ENCODE results near the gene OR1G1. TPM values are rescaled to one million over a fixed set of nuclear protein-coding genes. Genes with fewer than 3 reads are reported as not detected.
"Not testable (repeated sequence)": the region's sequence is repeated elsewhere in the genome, so short reads cannot be mapped to it uniquely, and the experiment has no call there.

Gene OR1G1
- total RNA-seq = not detected
- not detected for polyA plus RNA-seq (ENCODE audit: insufficient read length in 2 of 2)
- long read RNA-seq, donor 1 = 0 reads
- long read RNA-seq, donor 2 = 0 reads
- long read RNA-seq, donor 3 = 0 reads
- long read RNA-seq, donor 4 = 0 reads

DNA sequence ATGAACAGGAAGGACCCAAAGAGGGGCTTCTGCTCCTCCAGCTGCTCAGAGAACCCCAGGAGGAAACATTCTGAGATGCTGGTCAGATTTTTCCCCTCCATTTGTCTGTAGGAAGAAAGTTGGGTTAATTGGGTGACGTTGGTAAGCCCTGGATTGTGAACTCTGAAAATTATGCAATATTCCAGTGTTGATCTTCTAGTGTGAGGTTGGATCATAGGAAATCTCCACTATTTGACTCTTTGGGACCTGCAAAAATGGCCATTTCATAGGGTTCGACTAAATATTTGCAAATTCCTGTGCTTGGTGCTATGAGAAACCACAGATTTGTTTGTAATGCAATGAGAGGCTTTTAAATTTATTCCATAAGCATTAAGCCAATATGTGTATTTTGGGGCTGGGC, at the start of gene OR1G1:
TSS of gene OR1G1 (minus strand) at position 101 of the 400 bp plus-strand sequence. CDS start at position 101, 0 bp downstream.
- no peak for DNase-seq (ENCODE audit: low read depth in 4 of 6, low spot score in 6 of 6)
- Histone ChIP-seq H3K27me3 (ENCODE audit: control insufficient read depth, insufficient read depth, low read length) (no peaks in the 10 kb centered on the region), H3K36me3 (ENCODE audit: control insufficient read depth, insufficient read depth, low read length) (no peaks in the 10 kb centered on the region), H3K9me3 (ENCODE audit: control insufficient read depth, insufficient read depth, low read length) (no peaks in the 10 kb centered on the region), H3K27ac (ENCODE audit: low read depth, low read length) (no peak within 1 kb of the TSS), H3K4me3 (ENCODE audit: low read depth, low read length) (no peak within 1 kb of the TSS), H3K4me1 (ENCODE audit: control insufficient read depth, insufficient read depth, low read length) (no peaks in the 10 kb centered on the region)
- no CpG with 5 or more reads among the region's 2 CpGs for WGBS (ENCODE audit: insufficient coverage)

DNA sequence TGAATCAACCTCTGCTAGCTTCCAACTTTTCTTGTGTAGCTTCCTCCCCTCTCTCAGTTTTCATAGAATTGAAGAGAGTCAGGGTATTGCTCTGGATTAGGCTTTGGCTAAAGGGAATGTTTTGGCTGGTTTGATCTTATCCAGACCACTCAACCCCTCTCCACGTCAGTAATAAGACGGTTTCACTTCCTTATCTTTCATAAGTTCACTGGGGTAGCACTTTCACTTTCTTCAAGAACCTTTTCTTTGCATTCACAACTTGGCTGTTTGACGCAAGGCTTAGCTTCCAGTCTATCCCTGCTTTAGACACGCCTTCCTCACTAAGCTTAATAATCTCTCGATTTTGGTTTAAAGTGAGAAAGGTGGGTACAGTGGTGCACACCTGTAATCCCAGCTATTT, 40.2 kb upstream of the OR1G1 start:
- DNase-seq (ENCODE audit: low read depth in 4 of 6, low spot score in 6 of 6) = no peak
- H3K4me3 ChIP-seq (ENCODE audit: low read depth, low read length) = no peak overlapping the region
- no peak overlapping the region for H3K27ac ChIP-seq (ENCODE audit: low read depth, low read length)
- H3K4me1 ChIP-seq (ENCODE audit: control insufficient read depth, insufficient read depth, low read length) = no peaks in the 10 kb centered on the region
- no peaks in the 10 kb centered on the region for H3K36me3 ChIP-seq (ENCODE audit: control insufficient read depth, insufficient read depth, low read length)
- WGBS (ENCODE audit: insufficient coverage) = 76% methylated on average over 2 of the region's 5 CpGs
- H3K9me3 ChIP-seq (ENCODE audit: control insufficient read depth, insufficient read depth, low read length) = no peaks in the 10 kb centered on the region
- no peaks in the 10 kb centered on the region for H3K27me3 ChIP-seq (ENCODE audit: control insufficient read depth, insufficient read depth, low read length)

DNA sequence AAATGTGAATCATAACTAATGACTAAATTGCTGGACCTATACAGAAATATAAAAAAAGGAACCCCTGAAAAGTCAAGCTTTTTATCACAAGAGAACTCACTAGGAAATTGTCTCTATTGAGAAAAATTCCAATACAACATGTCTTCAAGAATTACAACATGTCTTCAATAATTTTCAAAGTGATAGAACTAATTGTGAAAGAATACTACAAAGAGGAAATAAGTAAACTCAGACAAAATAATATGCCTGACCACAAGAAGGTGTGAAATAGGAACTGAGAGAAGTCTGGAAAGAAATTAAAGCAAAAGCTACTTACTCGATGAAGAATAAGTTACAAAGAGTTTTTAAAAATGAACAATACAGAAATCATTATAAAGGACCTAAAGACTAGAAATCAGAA, 29.9 kb upstream of the OR1G1 start:
- Histone ChIP-seq H3K27me3 (ENCODE audit: control insufficient read depth, insufficient read depth, low read length) (no peaks in the 10 kb centered on the region), H3K4me1 (ENCODE audit: control insufficient read depth, insufficient read depth, low read length) (no peaks in the 10 kb centered on the region), H3K27ac (ENCODE audit: low read depth, low read length) (no peak overlapping the region), H3K4me3 (ENCODE audit: low read depth, low read length) (no peak overlapping the region), H3K36me3 (ENCODE audit: control insufficient read depth, insufficient read depth, low read length) (no peaks in the 10 kb centered on the region), H3K9me3 (ENCODE audit: control insufficient read depth, insufficient read depth, low read length) (no peaks in the 10 kb centered on the region)
- DNase-seq (ENCODE audit: low read depth in 4 of 6, low spot score in 6 of 6) = no peak
- WGBS (ENCODE audit: insufficient coverage) = no CpG with 5 or more reads among the region's 1 CpG

DNA sequence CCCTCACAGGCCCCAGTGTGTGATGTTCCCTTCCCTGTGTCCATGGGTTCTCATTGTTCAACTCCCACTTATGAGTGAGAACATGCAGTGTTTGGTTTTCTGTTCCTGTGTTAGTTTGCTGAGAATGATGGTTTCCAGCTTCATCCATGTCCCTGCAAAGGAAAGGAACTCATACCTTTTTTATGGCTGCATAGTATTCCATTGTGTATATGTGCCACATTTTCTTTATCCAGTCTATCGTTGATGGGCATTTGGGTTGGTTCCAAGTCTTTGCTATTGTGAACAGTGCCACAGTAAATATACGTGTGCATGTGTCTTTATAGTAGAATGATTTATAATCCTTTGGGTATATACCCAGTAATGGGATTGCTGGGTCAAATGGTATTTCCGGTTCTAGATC, 10.1 kb upstream of the OR1G1 start:
- WGBS (ENCODE audit: insufficient coverage) = no CpG with 5 or more reads among the region's 3 CpGs
- H3K9me3 ChIP-seq (ENCODE audit: control insufficient read depth, insufficient read depth, low read length) = not testable (repeated sequence)

DNA sequence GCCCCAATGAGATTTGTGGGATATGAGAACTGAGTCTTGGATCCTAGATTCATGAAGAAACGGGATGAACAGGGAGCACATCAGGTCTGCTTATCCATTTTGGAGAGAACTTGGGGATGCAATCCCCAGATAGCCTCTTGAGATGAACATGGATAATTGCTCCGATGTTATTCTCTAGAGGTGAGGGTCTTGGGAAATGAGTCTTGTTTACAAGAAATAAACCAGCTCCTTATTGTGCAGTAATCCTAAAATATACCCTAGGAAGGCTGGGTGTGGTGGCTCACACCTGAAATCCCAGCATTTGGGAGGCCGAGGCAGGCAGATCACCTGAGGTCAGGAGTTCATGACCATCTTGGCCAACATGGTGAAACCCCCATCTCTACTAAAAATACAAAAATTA, 23.0 kb downstream of the OR1G1 start, which contains the start of gene OR1D2:
TSS of gene OR1D2 (minus strand) at position 101 of the 400 bp plus-strand sequence. CDS start 11,426 bp downstream, outside the sequence.
- no peaks in the 10 kb centered on the region for H3K27me3 ChIP-seq (ENCODE audit: control insufficient read depth, insufficient read depth, low read length)
- no peaks in the 10 kb centered on the region for H3K4me1 ChIP-seq (ENCODE audit: control insufficient read depth, insufficient read depth, low read length)
- no peaks in the 10 kb centered on the region for H3K36me3 ChIP-seq (ENCODE audit: control insufficient read depth, insufficient read depth, low read length)
- no peaks in the 10 kb centered on the region for H3K9me3 ChIP-seq (ENCODE audit: control insufficient read depth, insufficient read depth, low read length)
- 30% methylated on average over 1 of the region's 3 CpGs for WGBS (ENCODE audit: insufficient coverage)
- no peak within 1 kb of the TSS for H3K4me3 ChIP-seq (ENCODE audit: low read depth, low read length)
- DNase-seq (ENCODE audit: low read depth in 4 of 6, low spot score in 6 of 6) = no peak
- no peak within 1 kb of the TSS for H3K27ac ChIP-seq (ENCODE audit: low read depth, low read length)

More for the DNA sequence above, 10.1 kb upstream of the OR1G1 start:
- not testable (repeated sequence) for H3K27me3 ChIP-seq (ENCODE audit: control insufficient read depth, insufficient read depth, low read length); H3K4me1 ChIP-seq (ENCODE audit: control insufficient read depth, insufficient read depth, low read length); DNase-seq (ENCODE audit: low read depth in 4 of 6, low spot score in 6 of 6); H3K36me3 ChIP-seq (ENCODE audit: control insufficient read depth, insufficient read depth, low read length); H3K27ac ChIP-seq (ENCODE audit: low read depth, low read length); H3K4me3 ChIP-seq (ENCODE audit: low read depth, low read length)

Other genes starting within 250 kb of the OR1G1 start
- not detected for gene OR1D5, start 63.9 kb downstream of the OR1G1 start, total RNA-seq
- gene OR1D5, start 63.9 kb downstream of the OR1G1 start, polyA plus RNA-seq (ENCODE audit: insufficient read length in 2 of 2) = not detected
- not detected for gene OR1D2, start 23.1 kb downstream of the OR1G1 start, total RNA-seq
- under 1 TPM in 1 of 2 donors, not detected in 1; 0.08 TPM for gene OR1D2, start 23.1 kb downstream of the OR1G1 start, polyA plus RNA-seq (ENCODE audit: insufficient read length in 2 of 2)
- gene OR1A2, start 70.0 kb upstream of the OR1G1 start, total RNA-seq = not detected
- not detected for gene OR1A2, start 70.0 kb upstream of the OR1G1 start, polyA plus RNA-seq (ENCODE audit: insufficient read length in 2 of 2)
- not detected for gene OR1A1, start 80.1 kb upstream of the OR1G1 start, total RNA-seq
- gene OR1A1, start 80.1 kb upstream of the OR1G1 start, polyA plus RNA-seq (ENCODE audit: insufficient read length in 2 of 2) = under 1 TPM in 1 of 2 donors, not detected in 1; 0.14 TPM
- gene OR3A1, start 170.8 kb upstream of the OR1G1 start, total RNA-seq = under 1 TPM; 0.22 to 0.40 TPM
- under 1 TPM; 0.29 to 0.36 TPM for gene OR3A1, start 170.8 kb upstream of the OR1G1 start, polyA plus RNA-seq (ENCODE audit: insufficient read length in 2 of 2)

Data from spinal cord (tissue), 10 donors.